MM.1S (cell line): ENCODE measurements around the gene CPS1.

Source experiments
- CTCF ChIP-seq: fragments of 300-600 bp; sonication (generic); IDR thresholded peaks from 2 replicates; pipeline ENCODE4 v1.5.1; 2016; ENCODE audit warnings: antibody characterized with exemption, low read length, mixed read lengths
- EZH2 ChIP-seq: fragments of 300-600 bp; sonication (generic); optimal IDR thresholded peaks from 2 replicates; pipeline ENCODE3; 2017; ENCODE audit warnings: low read depth, mild to moderate bottlenecking, antibody characterized with exemption, low read length, mixed read lengths

- TF ChIP-seq EZH2 = no peak
- TF ChIP-seq CTCF = no peak
Measured at GRCh38 chr2:210616074-210616473, 59.7 kb downstream of the CPS1 start.
